22Rv1 (cell line): ENCODE results near the gene BTG1.

Experiments
- ZFX ChIP-seq: fragments of 450-650 bp; IDR thresholded peaks from 2 replicates; pipeline ENCODE4 v1.6.1; 2017; ENCODE audit warnings: antibody characterized with exemption, borderline replicate concordance
- TF ChIP-seq, protein P1 (sequence below): fragments of 450-650 bp; IDR thresholded peaks from 2 replicates; pipeline ENCODE4 v1.5.1; 2017; ENCODE audit warnings: mild to moderate bottlenecking

DNA sequence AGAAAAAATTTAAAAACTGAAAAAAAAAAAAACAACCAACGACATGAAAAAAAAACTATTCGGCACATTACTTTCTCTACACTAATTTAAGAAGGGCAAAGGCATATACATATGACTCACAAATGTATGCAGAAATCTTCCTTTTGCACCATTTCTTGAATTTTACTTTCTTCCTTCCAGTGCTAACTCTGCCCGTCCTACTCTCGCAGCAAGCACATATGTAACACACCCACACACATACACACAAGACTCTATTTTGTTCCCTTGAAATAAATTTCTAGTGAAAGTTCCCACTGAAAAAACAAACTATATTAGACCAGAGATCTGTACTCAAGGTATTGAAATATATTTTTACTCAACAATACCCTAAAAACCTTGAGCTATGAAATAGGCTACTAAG is 14.6 kb downstream of the BTG1 start:
- TF ChIP-seq, protein P1, sequence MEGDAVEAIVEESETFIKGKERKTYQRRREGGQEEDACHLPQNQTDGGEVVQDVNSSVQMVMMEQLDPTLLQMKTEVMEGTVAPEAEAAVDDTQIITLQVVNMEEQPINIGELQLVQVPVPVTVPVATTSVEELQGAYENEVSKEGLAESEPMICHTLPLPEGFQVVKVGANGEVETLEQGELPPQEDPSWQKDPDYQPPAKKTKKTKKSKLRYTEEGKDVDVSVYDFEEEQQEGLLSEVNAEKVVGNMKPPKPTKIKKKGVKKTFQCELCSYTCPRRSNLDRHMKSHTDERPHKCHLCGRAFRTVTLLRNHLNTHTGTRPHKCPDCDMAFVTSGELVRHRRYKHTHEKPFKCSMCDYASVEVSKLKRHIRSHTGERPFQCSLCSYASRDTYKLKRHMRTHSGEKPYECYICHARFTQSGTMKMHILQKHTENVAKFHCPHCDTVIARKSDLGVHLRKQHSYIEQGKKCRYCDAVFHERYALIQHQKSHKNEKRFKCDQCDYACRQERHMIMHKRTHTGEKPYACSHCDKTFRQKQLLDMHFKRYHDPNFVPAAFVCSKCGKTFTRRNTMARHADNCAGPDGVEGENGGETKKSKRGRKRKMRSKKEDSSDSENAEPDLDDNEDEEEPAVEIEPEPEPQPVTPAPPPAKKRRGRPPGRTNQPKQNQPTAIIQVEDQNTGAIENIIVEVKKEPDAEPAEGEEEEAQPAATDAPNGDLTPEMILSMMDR = no peak
- TF ChIP-seq ZFX = no peak
